Measurements from ENCODE around the gene THOC6. TPM values are rescaled to one million over a fixed set of nuclear protein-coding genes. Genes with fewer than 3 reads are reported as not detected.

THOC6 gene
- total RNA-seq, 1 donor from 2014 or later = 16.6 TPM

DNA sequence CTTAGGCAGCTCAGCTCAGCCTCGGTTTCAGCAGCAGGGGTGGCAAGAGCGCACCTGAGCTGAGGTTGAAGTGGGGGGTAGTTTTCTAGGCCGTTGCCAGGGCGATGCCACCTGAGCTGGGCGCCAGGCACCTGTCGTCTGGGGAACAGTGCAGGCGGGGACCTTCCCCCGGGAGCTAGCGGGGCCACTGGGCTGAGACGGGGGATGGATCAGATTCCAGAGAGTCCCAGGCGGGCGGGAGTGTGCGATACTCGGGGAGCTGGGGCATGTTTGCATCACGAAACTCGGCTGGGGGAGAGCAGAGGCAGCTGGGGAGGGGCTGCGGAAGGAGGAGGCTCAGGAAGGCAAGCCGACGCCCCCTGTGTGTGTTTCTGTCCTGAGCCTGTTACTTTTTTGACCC, 11.6 kb upstream of the THOC6 start:
- Histone ChIP-seq H3K4me1 (peaks cover 39% of the 10 kb centered on the region), H3K27me3 (peaks cover 66% of the 10 kb centered on the region), H3K27ac (no peak overlapping the region), H3K9ac (no peak overlapping the region), H3F3A (ENCODE audit: low read depth) (peaks cover 47% of the 10 kb centered on the region), H3K79me2 (ENCODE audit: low read depth) (peaks cover 14% of the 10 kb centered on the region), H2AFZ (replicated peaks) (no peak overlapping the region), H3K4me2 (peak overlapping the region; percentile 74), H3K9me3 (ENCODE audit: low read depth) (no peaks in the 10 kb centered on the region), H4K20me1 (ENCODE audit: low read depth) (peaks cover 39% of the 10 kb centered on the region), H3K36me3 (no peaks in the 10 kb centered on the region), H3K4me3 (peak overlapping the region; percentile 26)
- peaks cover 29% of the 10 kb centered on the region for H3K27me3 Mint-ChIP-seq (ENCODE audit: insufficient read depth, low read depth)
- TF ChIP-seq, protein P1, sequence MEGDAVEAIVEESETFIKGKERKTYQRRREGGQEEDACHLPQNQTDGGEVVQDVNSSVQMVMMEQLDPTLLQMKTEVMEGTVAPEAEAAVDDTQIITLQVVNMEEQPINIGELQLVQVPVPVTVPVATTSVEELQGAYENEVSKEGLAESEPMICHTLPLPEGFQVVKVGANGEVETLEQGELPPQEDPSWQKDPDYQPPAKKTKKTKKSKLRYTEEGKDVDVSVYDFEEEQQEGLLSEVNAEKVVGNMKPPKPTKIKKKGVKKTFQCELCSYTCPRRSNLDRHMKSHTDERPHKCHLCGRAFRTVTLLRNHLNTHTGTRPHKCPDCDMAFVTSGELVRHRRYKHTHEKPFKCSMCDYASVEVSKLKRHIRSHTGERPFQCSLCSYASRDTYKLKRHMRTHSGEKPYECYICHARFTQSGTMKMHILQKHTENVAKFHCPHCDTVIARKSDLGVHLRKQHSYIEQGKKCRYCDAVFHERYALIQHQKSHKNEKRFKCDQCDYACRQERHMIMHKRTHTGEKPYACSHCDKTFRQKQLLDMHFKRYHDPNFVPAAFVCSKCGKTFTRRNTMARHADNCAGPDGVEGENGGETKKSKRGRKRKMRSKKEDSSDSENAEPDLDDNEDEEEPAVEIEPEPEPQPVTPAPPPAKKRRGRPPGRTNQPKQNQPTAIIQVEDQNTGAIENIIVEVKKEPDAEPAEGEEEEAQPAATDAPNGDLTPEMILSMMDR (IDR thresholded peaks at IDR 0.05) = no peak
- TF ChIP-seq EZH2 (IDR thresholded peaks at IDR 0.05) = no peak
- TF ChIP-seq EZH2phosphoT487 (IDR thresholded peaks at IDR 0.05) = no peak
- H3K27ac Mint-ChIP-seq = no peak overlapping the region
- H3K36me3 Mint-ChIP-seq = peaks cover 2% of the 10 kb centered on the region
- peaks cover 39% of the 10 kb centered on the region for H3K4me1 Mint-ChIP-seq
- H3K4me3 Mint-ChIP-seq = peak overlapping the region; percentile 75
- DNase-seq (ENCODE audit: low spot score) = peak; percentile 43
- H3K9me3 Mint-ChIP-seq = no peaks in the 10 kb centered on the region

DNA sequence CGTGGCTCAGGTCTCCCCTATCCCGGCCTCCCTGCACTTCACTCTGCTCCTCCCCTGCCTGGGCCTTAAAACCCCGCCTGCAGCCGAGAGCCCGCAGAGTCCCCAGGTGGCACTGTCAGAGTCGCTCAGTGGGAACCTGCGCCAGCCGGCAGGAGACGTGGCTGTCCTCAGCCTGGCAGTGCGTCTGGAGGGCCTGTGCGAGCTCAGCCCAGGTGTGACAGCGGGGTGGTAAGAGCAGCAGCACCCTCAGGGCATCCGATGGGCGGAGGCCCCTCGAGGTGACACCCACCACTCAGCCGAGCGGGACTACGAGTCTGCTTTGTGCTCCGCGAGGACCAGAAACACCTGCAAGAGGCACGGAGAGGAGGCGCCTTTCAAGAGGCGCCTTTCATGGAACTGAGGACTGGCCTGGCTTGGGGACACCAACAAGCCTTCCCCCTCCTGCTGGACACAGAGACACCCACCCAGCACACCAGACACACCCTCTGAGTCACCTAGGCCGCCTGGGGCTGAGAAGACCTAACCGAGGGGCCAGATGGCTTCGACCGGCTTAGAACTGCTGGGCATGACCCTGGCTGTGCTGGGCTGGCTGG, 10.9 kb upstream of the THOC6 start, which contains the start of gene CLDN9:
Gene CLDN9 (plus strand): TSS at position 96 of the 593 bp plus-strand sequence. CDS start 440 bp downstream, at position 536.
- TF ChIP-seq EZH2 (IDR thresholded peaks at IDR 0.05) = peak; percentile 64
- TF ChIP-seq EZH2phosphoT487 (IDR thresholded peaks at IDR 0.05) = no peak
- TF ChIP-seq, protein P1 (IDR thresholded peaks at IDR 0.05) = no peak
- H3K4me1 ChIP-seq = peaks cover 34% of the 10 kb centered on the region
- peak; percentile 58 for DNase-seq (ENCODE audit: low spot score)
- no peak within 1 kb of the TSS for H2AFZ ChIP-seq (replicated peaks)
- no peaks in the 10 kb centered on the region for H3K36me3 ChIP-seq
- Mint-ChIP-seq H3K27me3 (ENCODE audit: insufficient read depth, low read depth) (peaks cover 26% of the 10 kb centered on the region), H3K36me3 (peaks cover 2% of the 10 kb centered on the region), H3K4me1 (peaks cover 37% of the 10 kb centered on the region), H3K4me3 (peak within 1 kb of the TSS; percentile 75), H3K9me3 (no peaks in the 10 kb centered on the region), H3K27ac (no peak within 1 kb of the TSS)
- peak within 1 kb of the TSS; percentile 74 for H3K4me2 ChIP-seq
- H3K27ac ChIP-seq = no peak within 1 kb of the TSS
- peaks cover 21% of the 10 kb centered on the region for H3K79me2 ChIP-seq (ENCODE audit: low read depth)
- peaks cover 41% of the 10 kb centered on the region for H4K20me1 ChIP-seq (ENCODE audit: low read depth)
- H3K27me3 ChIP-seq = peaks cover 64% of the 10 kb centered on the region
- peaks cover 46% of the 10 kb centered on the region for H3F3A ChIP-seq (ENCODE audit: low read depth)
- H3K9ac ChIP-seq = no peak within 1 kb of the TSS
- no peaks in the 10 kb centered on the region for H3K9me3 ChIP-seq (ENCODE audit: low read depth)
- H3K4me3 ChIP-seq = peak within 1 kb of the TSS; percentile 26

DNA sequence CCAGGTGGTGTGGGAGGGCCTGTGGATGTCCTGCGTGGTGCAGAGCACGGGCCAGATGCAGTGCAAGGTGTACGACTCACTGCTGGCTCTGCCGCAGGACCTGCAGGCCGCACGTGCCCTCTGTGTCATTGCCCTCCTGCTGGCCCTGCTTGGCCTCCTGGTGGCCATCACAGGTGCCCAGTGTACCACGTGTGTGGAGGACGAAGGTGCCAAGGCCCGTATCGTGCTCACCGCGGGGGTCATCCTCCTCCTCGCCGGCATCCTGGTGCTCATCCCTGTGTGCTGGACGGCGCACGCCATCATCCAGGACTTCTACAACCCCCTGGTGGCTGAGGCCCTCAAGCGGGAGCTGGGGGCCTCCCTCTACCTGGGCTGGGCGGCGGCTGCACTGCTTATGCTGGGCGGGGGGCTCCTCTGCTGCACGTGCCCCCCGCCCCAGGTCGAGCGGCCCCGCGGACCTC, 10.3 kb upstream of the THOC6 start:
- Histone ChIP-seq H3F3A (ENCODE audit: low read depth) (peaks cover 44% of the 10 kb centered on the region), H2AFZ (replicated peaks) (no peak overlapping the region), H3K4me1 (peaks cover 28% of the 10 kb centered on the region), H3K27me3 (peaks cover 58% of the 10 kb centered on the region), H3K9me3 (ENCODE audit: low read depth) (no peaks in the 10 kb centered on the region), H4K20me1 (ENCODE audit: low read depth) (peaks cover 41% of the 10 kb centered on the region), H3K4me3 (no peak overlapping the region), H3K36me3 (no peaks in the 10 kb centered on the region), H3K79me2 (ENCODE audit: low read depth) (peaks cover 22% of the 10 kb centered on the region), H3K9ac (no peak overlapping the region), H3K4me2 (no peak overlapping the region), H3K27ac (no peak overlapping the region)
- Mint-ChIP-seq H3K27ac (no peak overlapping the region), H3K9me3 (no peaks in the 10 kb centered on the region), H3K27me3 (ENCODE audit: insufficient read depth, low read depth) (peaks cover 23% of the 10 kb centered on the region), H3K4me3 (no peak overlapping the region), H3K4me1 (peaks cover 36% of the 10 kb centered on the region), H3K36me3 (peaks cover 2% of the 10 kb centered on the region)
- no peak for DNase-seq (ENCODE audit: low spot score)
- TF ChIP-seq EZH2 (IDR thresholded peaks at IDR 0.05) (no peak), EZH2phosphoT487 (IDR thresholded peaks at IDR 0.05) (no peak)
- TF ChIP-seq, protein P1 (IDR thresholded peaks at IDR 0.05) = no peak

Measured in neural progenitor cell (in vitro differentiated cells).